Neuronal stem cell (in vitro differentiated cells): ENCODE results near the gene ONECUT1.

Source experiments
- DNase-seq: peaks from one replicate; pipeline ENCODE4 v3.0.0-alpha.2; 2013; ENCODE audit warnings: low spot score
- H2AFZ ChIP-seq: one replicate; pipeline ENCODE4 v1.6.1; 2013; ENCODE audit warnings: mild to moderate bottlenecking, low read length, inconsistent platforms
- H2AK5ac ChIP-seq: 2 replicates; pipeline ENCODE4 v1.6.1; 2013; ENCODE audit warnings: low read depth, mild to moderate bottlenecking, inconsistent platforms, low read length, moderate library complexity, mixed read lengths
- H2BK120ac ChIP-seq: 2 replicates; pipeline ENCODE4 v1.6.1; 2013; ENCODE audit warnings: low read depth, mild to moderate bottlenecking, inconsistent platforms, low read length, moderate library complexity, mixed read lengths
- H2BK12ac ChIP-seq: one replicate; pipeline ENCODE4 v1.6.1; 2013; ENCODE audit warnings: low read length, inconsistent platforms
- H2BK15ac ChIP-seq: 2 replicates; pipeline ENCODE4 v1.6.1; 2013; ENCODE audit warnings: mild to moderate bottlenecking, low read length, inconsistent platforms, mixed read lengths
- H2BK5ac ChIP-seq: one replicate; pipeline ENCODE4 v1.6.1; 2013; ENCODE audit warnings: inconsistent platforms, mild to moderate bottlenecking, low read length, moderate library complexity
- H3K14ac ChIP-seq: one replicate; pipeline ENCODE4 v1.6.1; 2013; ENCODE audit warnings: low read length, inconsistent platforms
- H3K18ac ChIP-seq: 2 replicates; pipeline ENCODE4 v1.6.1; 2013; ENCODE audit warnings: low read length, inconsistent platforms
- H3K23ac ChIP-seq: 2 replicates; pipeline ENCODE4 v1.6.1; 2013; ENCODE audit warnings: low read depth, mild to moderate bottlenecking, mixed read lengths, low read length, inconsistent platforms; ENCODE audit not compliant: poor library complexity
- H3K27ac ChIP-seq: replicated peaks from 3 replicates; pipeline ENCODE4 v1.5.1; 2013; ENCODE audit warnings: low read length, inconsistent platforms
- H3K27me3 ChIP-seq, 3 experiments: 2 replicates each; pipeline ENCODE4 v1.6.1; 2013; ENCODE audit warnings: low read length in 3 of 3, mild to moderate bottlenecking in 2 of 3, inconsistent platforms in 1 of 3, low read depth in 1 of 3, mixed read lengths in 1 of 3, moderate library complexity in 1 of 3; ENCODE audit not compliant: control insufficient read depth in 3 of 3, insufficient read depth in 3 of 3
- H3K36me3 ChIP-seq, 2 donors: replicated peaks in 1 of 2; 2 replicates each; pipeline ENCODE4 v1.6.1; 2013; ENCODE audit warnings: low read length in 2 of 2; ENCODE audit not compliant: control insufficient read depth in 2 of 2, insufficient read depth in 2 of 2
- H3K4ac ChIP-seq: 2 replicates; pipeline ENCODE4 v1.6.1; 2013; ENCODE audit warnings: inconsistent platforms, mild to moderate bottlenecking, low read length, moderate library complexity
- H3K4me1 ChIP-seq, 2 donors: 1 replicate in 1 of 2; 2 replicates in 1 of 2; pipeline ENCODE4 v1.6.1; 2013; ENCODE audit warnings: low read length in 2 of 2, low read depth in 1 of 2; ENCODE audit not compliant: control insufficient read depth in 2 of 2, insufficient read depth in 1 of 2
- H3K4me2 ChIP-seq: one replicate; pipeline ENCODE4 v1.6.1; 2013; ENCODE audit warnings: mild to moderate bottlenecking, low read length, inconsistent platforms; ENCODE audit not compliant: insufficient read depth, poor library complexity, severe bottlenecking
- H3K4me3 ChIP-seq, 2 donors: 2 replicates each; pipeline ENCODE4 v1.5.1; 2013; ENCODE audit warnings: low read length in 2 of 2, mild to moderate bottlenecking in 2 of 2, inconsistent platforms in 1 of 2, moderate library complexity in 1 of 2
- H3K79me1 ChIP-seq: one replicate; pipeline ENCODE4 v1.6.1; 2013; ENCODE audit warnings: low read depth, mild to moderate bottlenecking, inconsistent platforms, low read length, moderate library complexity
- H3K9ac ChIP-seq: one replicate; pipeline ENCODE4 v1.6.1; 2013; ENCODE audit warnings: mild to moderate bottlenecking, low read depth, low read length, inconsistent platforms; ENCODE audit not compliant: poor library complexity
- H3K9me3 ChIP-seq, 2 donors: replicated peaks in 1 of 2; 2 replicates each; pipeline versions ENCODE3 to v1.6.1; 2013; ENCODE audit warnings: low read length in 2 of 2, mild to moderate bottlenecking in 2 of 2, inconsistent platforms in 1 of 2, low read depth in 1 of 2, mixed read lengths in 1 of 2, moderate library complexity in 1 of 2; ENCODE audit not compliant: control insufficient read depth in 2 of 2, insufficient read depth in 1 of 2
- H4K8ac ChIP-seq: one replicate; pipeline ENCODE4 v1.6.1; 2013; ENCODE audit warnings: low read depth, mild to moderate bottlenecking, inconsistent platforms, low read length, moderate library complexity
- H4K91ac ChIP-seq: one replicate; pipeline ENCODE4 v1.6.1; 2013; ENCODE audit warnings: low read length, low read depth, mild to moderate bottlenecking, inconsistent platforms; ENCODE audit not compliant: poor library complexity
- WGBS, 2 donors: extraction: QIAGEN DNeasy Blood & Tissue Kit; methylation state at CpG; one replicate each; pipeline ENCODE4 v1.1.7; 2013; ENCODE audit warnings: missing lambda C conversion rate in 2 of 2, mixed read lengths in 1 of 2; ENCODE audit not compliant: insufficient read length in 2 of 2, insufficient replicate concordance in 1 of 2; ENCODE audit errors: extremely low coverage in 2 of 2; 5-methylcytosine and 5-hydroxymethylcytosine counted together

The ONECUT1 gene

DNA sequence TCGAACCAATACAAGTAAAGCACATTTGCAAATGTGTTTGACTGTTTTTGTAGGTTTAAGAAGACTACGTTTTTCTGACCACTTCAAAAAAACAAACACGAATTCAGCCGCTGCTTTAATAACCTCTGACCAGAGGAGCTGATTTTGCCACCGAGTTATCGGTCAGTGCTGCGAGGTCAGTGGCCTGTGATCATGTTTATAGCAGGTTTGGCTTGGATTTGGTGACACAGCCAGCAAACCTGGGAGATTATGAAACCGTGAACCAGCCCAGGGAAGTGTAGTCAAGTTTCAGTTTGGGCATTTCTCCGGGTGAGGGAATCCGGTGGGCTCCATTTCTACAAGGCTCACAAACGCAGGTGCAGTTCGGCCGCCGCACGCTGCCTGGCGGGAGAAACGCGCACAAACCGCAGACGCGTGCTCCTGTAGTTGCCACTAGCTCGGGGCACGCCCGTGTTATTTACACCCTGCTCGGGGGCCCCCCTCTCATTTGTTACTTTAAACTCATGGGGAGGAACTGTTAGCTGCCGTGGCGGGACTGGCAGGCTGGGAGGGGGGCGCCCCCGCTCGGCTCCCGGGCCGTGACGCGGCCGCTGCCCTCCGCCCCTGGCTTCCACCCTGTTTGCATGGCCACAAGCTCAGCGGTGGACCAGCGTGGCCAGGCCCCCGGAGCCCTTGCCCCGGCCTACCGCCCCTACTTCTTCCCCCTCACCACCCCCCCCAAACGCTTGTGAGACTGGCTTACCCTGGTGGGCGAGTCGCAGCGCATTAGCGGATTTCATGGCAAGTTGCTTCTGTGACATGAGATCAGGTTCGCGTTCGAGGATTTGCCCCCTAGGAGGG is 13.6 kb upstream of the ONECUT1 start:
- peaks cover 25 to 98% (median 83%) of the 10 kb centered on the region in 3 experiments for H3K27me3 ChIP-seq
- no CpG with 5 or more reads among the region's 49 CpGs for WGBS, 2 donors
- H3K18ac ChIP-seq, result peak overlapping the region; percentile 42
- no peak overlapping the region for H3K27ac ChIP-seq
- peak overlapping the region; percentile 26 for H2BK15ac ChIP-seq
- H2BK5ac ChIP-seq, result no peak overlapping the region
- H4K8ac ChIP-seq, result no peak overlapping the region
- no peaks in the 10 kb centered on the region for H3K79me1 ChIP-seq
- H3K23ac ChIP-seq, result no peak overlapping the region
- H3K4me2 ChIP-seq, result peak overlapping the region; percentile 76
- H3K4me3 ChIP-seq, result no peak overlapping the region
- H4K91ac ChIP-seq, result no peak overlapping the region
- no peak overlapping the region for H2BK12ac ChIP-seq
- H3K4me1 ChIP-seq, result peaks cover 4 to 6% of the 10 kb centered on the region in 2 donors
- no peak overlapping the region for H3K9ac ChIP-seq
- H2BK120ac ChIP-seq, result no peak overlapping the region
- H2AFZ ChIP-seq, result peak overlapping the region; percentile 79
- H2AK5ac ChIP-seq, result no peak overlapping the region
- H3K4ac ChIP-seq, result no peak overlapping the region
- H3K14ac ChIP-seq, result no peak overlapping the region
- DNase-seq, result peak; percentile 33
- no peaks in the 10 kb centered on the region for H3K36me3 ChIP-seq
- H3K9me3 ChIP-seq, result peaks cover 0 to 4% of the 10 kb centered on the region in 2 donors

DNA sequence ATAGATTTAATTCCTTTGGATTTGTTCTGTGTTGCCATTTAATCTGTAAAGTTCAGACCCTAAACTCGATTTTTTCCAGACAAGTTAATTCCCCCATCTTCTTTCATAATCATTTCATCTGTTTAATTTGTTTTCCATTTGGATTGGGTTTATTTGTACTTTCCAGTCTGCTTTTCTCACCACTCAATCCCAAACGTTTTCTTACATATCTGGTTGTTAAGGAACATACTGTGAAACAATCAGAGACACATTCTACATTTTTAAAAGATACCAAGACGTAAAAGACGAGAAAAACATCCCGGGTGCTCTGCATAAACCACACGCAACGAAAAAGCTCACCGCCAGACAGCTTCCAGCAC is 13.0 kb upstream of the ONECUT1 start:
- no peak overlapping the region for H2AFZ ChIP-seq
- H2BK120ac ChIP-seq, result no peak overlapping the region
- no peaks in the 10 kb centered on the region for H3K79me1 ChIP-seq
- peaks cover 30 to 98% (median 89%) of the 10 kb centered on the region in 3 experiments for H3K27me3 ChIP-seq
- no peak overlapping the region for H3K27ac ChIP-seq
- no peaks in the 10 kb centered on the region for H3K36me3 ChIP-seq
- no peak overlapping the region for H3K9ac ChIP-seq
- H2BK5ac ChIP-seq, result no peak overlapping the region
- no peak overlapping the region for H3K14ac ChIP-seq
- no CpG with 5 or more reads among the region's 8 CpGs for WGBS, 2 donors
- peaks cover 0 to 4% of the 10 kb centered on the region in 2 donors for H3K9me3 ChIP-seq
- no peak for DNase-seq
- no peak overlapping the region for H4K8ac ChIP-seq
- no peak overlapping the region for H3K4me2 ChIP-seq
- H3K23ac ChIP-seq, result no peak overlapping the region
- peaks cover 5 to 8% of the 10 kb centered on the region in 2 donors for H3K4me1 ChIP-seq
- no peak overlapping the region for H2BK15ac ChIP-seq
- H4K91ac ChIP-seq, result no peak overlapping the region
- H3K4ac ChIP-seq, result no peak overlapping the region
- no peak overlapping the region for H3K18ac ChIP-seq
- H3K4me3 ChIP-seq, result no peak overlapping the region
- H2AK5ac ChIP-seq, result no peak overlapping the region
- H2BK12ac ChIP-seq, result no peak overlapping the region

DNA sequence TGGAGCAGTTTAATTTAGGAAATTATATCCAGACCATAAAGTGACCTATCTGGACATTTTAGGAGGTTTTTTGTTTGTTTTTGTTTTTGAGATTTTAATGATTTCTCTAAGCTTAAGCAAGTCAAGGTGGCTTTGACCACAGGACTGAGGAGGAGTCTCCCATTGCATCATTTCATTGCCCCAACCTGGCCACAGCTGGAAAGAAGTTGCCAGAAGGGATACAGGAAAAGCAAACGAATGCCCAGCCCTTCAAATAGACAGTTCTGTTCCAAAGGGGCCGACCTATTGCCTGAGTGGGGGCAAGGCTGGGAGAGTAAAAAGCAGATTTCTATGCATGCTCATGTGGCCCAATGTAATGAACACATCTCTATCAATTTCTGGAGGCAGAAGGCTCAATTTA is 12.0 kb upstream of the ONECUT1 start:
- H3K27me3 ChIP-seq, result peaks cover 33 to 98% (median 96%) of the 10 kb centered on the region in 3 experiments
- H2BK5ac ChIP-seq, result no peak overlapping the region
- H3K23ac ChIP-seq, result no peak overlapping the region
- H3K14ac ChIP-seq, result no peak overlapping the region
- H3K4me1 ChIP-seq, result peaks cover 8% of the 10 kb centered on the region in 2 donors
- H3K4ac ChIP-seq, result no peak overlapping the region
- H2BK15ac ChIP-seq, result no peak overlapping the region
- H2BK12ac ChIP-seq, result no peak overlapping the region
- no peaks in the 10 kb centered on the region for H3K36me3 ChIP-seq
- no peak overlapping the region for H2BK120ac ChIP-seq
- H3K18ac ChIP-seq, result no peak overlapping the region
- H2AFZ ChIP-seq, result no peak overlapping the region
- no peak overlapping the region for H3K9ac ChIP-seq
- no peak overlapping the region for H2AK5ac ChIP-seq
- no peak for DNase-seq
- H3K9me3 ChIP-seq, result peaks cover under 1 to 5% of the 10 kb centered on the region in 2 donors
- H3K79me1 ChIP-seq, result no peaks in the 10 kb centered on the region
- no peak overlapping the region for H3K4me2 ChIP-seq
- H4K91ac ChIP-seq, result no peak overlapping the region
- H4K8ac ChIP-seq, result no peak overlapping the region
- no peak overlapping the region for H3K4me3 ChIP-seq
- WGBS, 2 donors, result no CpG with 5 or more reads among the region's 2 CpGs
- no peak overlapping the region for H3K27ac ChIP-seq

DNA sequence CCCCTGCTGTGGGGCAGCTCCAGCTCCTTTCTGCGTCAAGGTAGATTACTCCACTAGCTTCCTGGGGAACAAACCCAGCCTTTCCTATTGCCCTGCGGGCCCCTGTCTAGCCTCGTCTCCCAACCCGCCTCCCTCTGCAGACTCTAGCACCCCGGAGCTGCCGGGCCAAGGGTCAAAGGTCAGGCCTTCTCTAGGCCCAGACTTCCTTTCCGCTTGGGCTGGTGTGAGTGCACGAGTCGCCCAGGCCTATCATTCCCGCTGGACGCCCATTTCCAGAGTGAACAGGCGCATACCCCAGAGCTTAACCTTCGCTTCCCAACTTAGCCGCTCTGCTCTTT is 11.6 kb upstream of the ONECUT1 start:
- no peak for DNase-seq
- no peak overlapping the region for H3K14ac ChIP-seq
- H3K23ac ChIP-seq, result no peak overlapping the region
- H3K4me1 ChIP-seq, result peaks cover 8% of the 10 kb centered on the region in 2 donors
- no peak overlapping the region for H3K4me2 ChIP-seq
- no peak overlapping the region for H3K9ac ChIP-seq
- H3K9me3 ChIP-seq, result peaks cover 2 to 7% of the 10 kb centered on the region in 2 donors
- H3K79me1 ChIP-seq, result no peaks in the 10 kb centered on the region
- peak overlapping the region; percentile 52 for H3K18ac ChIP-seq
- no peak overlapping the region for H2BK120ac ChIP-seq
- H2AK5ac ChIP-seq, result no peak overlapping the region
- H2BK5ac ChIP-seq, result no peak overlapping the region
- WGBS, 2 donors, result no CpG with 5 or more reads among the region's 14 CpGs
- H4K8ac ChIP-seq, result no peak overlapping the region
- peaks cover 35 to 98% (median 96%) of the 10 kb centered on the region in 3 experiments for H3K27me3 ChIP-seq
- H3K4me3 ChIP-seq, result no peak overlapping the region
- H3K36me3 ChIP-seq, result no peaks in the 10 kb centered on the region
- no peak overlapping the region for H3K4ac ChIP-seq
- no peak overlapping the region for H2BK15ac ChIP-seq
- no peak overlapping the region for H4K91ac ChIP-seq
- no peak overlapping the region for H3K27ac ChIP-seq
- no peak overlapping the region for H2AFZ ChIP-seq
- no peak overlapping the region for H2BK12ac ChIP-seq
